GM18519 (cell line): ENCODE results near the gene SOX1.

Experiments
- ATAC-seq: cut with Tn5 transposase; IDR thresholded peaks from one replicate; pipeline ENCODE4 v1.9.1; 2021; ENCODE audit warnings: mild to moderate bottlenecking, moderate library complexity; ENCODE audit not compliant: unreplicated experiment, low FRiP score

SOX1 gene

DNA sequence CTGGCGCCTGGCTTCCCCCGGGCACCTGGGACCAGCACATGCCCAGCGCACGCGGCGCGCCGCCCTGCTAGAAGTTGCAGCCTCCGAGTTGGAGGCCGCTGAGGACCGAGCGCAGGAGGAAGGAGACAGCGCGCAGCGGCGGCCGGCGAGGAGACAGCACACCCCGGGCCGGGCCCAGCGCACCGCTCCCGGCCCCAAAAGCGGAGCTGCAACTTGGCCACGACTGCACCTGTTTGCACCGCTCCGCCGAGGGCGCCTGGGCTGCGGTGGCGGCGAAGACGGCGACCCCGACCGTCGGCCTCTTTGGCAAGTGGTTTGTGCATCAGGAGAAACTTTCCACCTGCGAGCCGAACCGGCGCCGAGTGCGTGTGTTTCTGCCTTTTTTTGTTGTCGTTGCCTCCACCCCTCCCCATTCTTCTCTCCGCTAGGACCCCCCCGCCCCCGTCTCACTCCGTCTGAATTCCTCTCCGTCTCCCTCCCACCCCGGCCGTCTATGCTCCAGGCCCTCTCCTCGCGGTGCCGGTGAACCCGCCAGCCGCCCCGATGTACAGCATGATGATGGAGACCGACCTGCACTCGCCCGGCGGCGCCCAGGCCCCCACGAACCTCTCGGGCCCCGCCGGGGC, at the start of gene SOX1:
SOX1 (plus strand) TSS at position 34 of the 626 bp plus-strand sequence; CDS start at position 544, 510 bp downstream.
- ATAC-seq: no peak

DNA sequence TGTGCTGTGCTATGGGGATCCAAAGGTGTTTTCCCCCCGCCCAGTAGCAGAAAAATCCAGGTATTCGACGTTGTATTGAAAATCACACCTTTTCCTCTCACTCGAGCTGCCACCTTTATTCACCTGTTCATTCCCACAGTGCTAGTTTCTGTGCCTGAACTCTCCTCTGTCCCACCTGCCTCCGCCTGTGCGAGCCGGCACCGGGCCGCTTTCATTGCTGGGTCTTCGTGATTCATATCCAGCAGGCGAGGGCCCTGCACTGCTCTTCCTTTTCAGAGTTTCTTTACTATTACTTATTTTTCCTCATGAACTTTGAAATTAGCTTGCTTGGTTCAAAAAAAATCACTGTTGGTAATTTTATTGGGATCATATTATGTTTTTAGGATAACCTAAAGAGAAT, 42.4 kb upstream of the SOX1 start:
- no peak for ATAC-seq

DNA sequence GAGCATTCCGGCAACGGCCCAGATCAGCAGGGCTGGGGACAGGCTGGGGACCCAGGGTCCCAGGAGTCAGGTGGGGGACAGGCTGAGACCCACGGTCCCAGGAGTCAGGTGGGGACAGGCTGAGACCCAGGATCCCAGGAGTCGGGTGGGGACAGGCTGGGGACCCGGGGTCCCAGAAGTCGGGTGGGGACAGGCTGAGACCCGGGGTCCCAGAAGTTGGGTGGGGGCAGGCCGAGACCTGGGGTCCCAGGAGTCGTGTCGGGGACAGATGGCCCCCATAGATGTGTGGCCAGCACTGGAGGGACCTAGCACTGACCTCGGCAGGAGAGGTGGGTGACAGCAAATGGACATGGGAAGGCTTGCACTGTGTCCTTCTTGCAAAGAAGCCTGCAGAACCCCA, 39.7 kb upstream of the SOX1 start:
- no peak for ATAC-seq

DNA sequence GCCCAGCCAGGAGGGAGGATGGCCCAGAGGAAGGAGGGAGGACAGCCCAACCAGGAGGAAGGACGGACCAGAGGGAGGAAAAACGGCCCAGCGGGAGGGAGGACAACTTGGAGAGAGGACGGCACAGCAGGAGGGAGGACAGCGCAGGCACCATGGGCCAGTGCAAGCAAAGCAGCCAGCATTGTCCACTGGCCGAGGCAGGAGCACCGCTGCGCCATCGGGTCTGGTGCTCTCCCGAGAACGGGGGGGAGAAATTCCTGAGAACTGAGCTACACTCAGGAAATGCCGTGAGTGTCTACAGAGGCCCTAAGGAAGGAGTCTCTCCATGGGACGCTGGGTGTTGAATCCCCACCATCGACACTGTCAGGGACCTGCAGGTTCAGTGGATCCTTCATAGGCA, 38.5 kb upstream of the SOX1 start:
- no peak for ATAC-seq

DNA sequence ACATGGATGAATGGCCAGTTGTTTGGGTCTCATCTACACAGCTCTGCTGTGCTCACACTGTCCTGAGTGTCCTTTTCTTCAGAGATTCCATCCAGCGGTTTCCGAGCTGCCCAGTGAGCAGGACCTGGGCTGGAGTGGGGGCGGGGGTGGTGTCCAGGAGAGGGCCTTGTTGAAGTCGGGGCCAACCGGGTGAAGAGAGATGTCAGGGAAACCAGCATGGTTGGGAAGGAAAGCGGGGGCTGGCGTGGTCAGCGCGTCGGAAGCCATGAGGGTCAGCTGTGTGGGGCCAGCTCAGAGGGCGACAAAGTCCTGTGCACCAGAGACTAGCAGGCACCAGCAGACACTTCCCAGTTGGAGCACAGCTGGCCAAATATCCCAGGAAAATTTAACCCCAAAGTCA, 37.8 kb upstream of the SOX1 start:
- no peak for ATAC-seq

DNA sequence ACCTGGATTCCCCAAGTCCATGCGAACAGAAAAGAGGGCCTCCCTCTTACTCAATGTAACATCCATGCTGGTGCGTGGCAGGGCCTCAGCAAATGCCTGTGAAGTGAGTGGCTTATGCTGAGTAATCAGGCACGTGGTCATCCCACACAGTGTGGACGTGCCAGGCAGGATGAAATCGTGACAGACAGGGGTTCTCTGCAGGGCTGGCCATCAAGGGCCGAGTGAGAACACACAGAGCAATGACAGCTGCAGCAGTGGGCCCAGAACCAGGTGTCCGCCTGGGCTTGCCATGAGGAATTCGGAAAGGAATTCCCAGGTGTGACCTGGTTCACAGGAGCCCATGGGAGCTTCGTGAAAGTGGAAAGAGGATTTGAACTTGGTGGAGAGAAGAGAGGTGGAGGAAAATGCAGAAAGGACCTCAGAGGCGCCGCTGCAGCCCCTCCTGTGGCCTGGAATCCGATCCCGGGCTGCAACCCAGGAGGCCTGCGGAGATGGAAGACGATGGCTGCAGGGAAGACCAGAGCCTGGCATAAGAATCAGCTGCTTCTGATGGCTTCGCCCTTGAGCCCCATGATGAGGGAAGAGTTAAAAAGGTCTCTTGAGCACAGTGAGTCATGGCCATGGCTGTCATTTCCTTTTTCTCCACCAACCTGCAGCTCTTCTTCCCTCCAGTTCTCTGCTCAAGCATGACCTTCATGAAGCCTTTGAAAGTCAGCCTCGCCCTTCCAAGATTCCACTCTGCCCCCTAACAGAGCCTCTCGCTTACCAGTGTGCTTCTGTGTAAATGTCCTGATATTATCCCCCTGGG, 34.6 kb upstream of the SOX1 start:
- no peak for ATAC-seq

DNA sequence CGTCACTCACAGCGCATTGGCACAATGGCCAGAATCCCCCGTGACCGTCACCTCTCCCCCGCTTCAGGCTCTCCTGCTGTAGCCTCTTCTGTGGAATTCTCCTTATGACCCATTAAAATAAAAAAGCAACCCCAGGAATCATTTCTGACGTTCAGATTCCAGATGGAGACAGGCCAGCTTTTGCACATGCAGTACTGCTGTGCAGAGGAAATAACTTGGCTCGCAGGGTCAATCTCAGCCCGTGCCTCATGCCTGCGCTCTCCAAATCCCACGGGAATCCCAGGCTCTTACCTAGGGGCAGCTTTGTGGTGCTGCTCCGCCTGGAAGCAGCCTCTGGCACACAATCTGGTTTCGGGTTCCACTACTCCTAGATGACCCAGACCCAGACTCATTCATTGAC, 32.7 kb upstream of the SOX1 start:
- no peak for ATAC-seq

DNA sequence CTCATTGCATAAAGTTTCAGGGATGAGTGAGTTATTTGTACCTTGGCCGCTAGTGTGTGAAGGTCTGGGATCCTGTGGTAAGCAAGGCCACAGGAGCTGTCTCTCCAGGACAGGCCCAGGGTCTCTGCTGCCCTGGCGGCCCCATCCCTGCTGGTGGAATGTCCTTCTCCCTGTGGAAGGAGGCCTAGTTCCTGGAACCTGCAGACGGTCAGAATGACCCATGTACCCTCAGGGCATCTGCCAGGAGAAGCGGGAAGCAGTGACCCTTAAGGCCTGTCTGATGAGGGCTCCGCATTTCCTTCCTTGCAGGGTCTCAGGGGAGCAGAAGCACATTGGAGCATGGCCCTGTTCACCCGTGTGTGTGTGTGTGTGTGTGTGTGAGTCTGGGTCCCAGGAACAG, 32.1 kb upstream of the SOX1 start:
- no peak for ATAC-seq

DNA sequence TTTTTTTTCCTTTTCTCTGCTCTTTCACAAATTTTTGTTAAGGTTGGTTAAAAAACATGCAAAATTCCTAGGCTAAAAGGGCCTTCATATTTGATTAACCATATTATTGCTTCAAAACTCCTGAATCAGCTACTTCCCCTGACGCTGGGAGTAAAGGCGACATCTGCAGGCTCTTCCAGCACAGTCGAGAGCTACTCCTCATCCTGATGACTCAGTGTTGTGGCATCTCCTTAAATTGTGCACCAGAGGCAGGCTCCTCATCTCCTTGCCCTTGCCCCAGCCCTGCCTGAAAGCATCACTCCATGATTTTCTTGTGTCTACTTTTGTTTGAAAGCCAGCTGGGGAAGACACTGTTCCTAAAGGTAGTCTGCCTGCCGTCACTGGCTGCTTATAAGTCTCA, 24.5 kb upstream of the SOX1 start:
- no peak for ATAC-seq

DNA sequence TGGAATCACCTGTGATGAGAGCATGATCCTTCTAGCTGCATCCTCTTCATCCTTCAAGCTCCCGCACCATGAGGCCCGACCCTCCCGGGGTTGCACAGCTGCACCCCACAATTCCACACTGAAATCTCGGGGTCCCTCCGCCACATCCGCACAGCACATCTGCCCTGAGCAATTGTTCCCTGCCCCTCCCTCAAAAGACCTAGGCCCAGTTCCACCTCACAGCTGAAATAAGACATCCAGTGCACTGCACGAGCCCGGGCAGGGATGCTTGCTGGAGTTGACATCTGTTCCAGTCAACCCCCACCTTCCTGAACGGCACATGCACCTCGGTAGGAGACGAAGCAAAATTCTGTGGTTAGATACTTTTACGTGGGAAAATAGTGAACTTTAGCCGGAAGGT, 14.7 kb upstream of the SOX1 start:
- no peak for ATAC-seq

DNA sequence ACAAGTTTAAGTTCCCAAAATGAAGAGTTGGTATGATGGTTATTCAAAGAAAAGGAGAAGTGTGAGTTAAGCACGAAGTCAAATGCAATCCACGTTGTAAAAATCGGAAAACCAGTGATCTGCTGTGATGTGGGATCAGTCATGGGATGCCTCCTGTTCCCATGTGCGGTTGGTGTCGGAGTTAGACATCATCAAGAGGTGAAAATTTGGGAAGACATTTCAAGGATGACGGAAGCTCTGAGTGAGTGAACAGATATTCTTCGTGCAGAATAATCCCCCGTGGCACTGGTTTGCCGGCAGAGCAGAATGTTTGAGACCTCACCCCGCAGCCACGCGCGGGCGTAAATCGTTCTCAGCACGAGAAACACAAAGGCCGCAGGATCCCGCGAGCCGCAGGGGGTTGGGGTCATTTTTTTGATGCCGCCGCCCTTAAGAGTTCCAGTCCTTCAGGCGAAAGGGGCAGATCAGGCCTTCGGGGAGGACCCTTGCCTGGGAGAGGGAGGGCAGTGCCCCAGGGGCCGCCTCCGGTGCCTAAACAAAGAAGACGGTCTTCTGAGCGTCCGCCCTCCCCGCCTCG, 13.7 kb upstream of the SOX1 start:
- ATAC-seq: no peak

DNA sequence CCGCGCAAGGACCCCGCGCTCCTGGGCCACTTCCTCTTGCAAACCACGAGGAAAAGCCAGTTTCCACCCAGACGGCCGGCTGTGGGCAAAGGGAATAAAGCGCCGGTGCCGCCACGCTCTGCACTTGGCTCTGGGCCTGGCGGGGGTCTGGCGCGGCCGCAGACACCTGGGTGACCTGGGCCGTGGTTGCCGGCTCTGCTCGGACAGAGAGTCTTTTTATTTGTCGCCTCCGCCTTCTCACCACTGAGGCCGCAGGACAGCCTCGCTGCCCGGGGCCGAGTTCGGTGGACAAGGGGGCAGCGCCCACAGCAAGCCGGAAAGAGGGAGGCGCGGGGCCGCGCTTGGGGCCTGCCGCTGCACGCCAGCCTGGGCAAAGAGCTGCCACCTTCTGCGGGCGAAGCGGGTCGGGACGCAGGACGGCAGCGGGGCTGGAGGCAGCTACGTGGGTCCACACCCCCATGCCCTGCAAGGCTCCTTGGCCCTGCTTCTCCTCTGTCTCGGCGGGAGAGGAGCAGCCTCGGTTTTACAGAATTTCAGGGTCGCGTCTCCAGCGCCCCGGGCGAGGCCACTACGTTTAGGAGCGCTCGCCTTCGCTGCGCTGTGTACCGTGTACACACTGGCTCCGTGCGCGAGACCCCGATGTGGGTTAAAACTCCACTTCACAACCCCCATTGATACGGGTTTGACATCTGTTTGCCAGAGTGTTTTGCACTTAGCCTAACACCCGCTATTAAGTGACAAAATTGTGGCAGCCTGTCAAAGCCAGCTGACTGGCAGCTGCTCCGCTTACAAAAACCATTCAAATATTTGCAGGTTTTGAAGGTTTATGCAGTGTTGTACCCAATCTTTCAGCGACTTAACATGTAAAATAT, 13.0 kb upstream of the SOX1 start:
- no peak for ATAC-seq

DNA sequence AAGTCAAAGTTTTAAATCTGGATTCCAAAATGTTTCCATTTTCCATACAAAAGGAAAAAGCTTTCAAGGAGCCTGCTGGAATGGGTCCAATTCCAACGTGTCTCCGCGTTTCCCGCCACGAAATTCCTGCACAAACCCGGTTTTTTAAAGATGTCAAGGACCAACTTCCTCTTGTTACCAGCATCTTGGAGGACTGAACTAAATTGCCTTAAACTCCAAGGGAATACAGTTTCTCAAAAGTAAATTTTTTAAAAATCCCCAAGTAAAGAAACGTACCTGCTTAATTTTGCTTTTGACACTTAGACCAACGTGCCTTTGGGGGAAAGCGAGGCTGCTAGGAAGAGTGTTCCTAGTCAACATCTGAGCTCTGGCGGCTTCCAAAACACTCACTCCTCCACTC, 12.3 kb upstream of the SOX1 start:
- no peak for ATAC-seq

DNA sequence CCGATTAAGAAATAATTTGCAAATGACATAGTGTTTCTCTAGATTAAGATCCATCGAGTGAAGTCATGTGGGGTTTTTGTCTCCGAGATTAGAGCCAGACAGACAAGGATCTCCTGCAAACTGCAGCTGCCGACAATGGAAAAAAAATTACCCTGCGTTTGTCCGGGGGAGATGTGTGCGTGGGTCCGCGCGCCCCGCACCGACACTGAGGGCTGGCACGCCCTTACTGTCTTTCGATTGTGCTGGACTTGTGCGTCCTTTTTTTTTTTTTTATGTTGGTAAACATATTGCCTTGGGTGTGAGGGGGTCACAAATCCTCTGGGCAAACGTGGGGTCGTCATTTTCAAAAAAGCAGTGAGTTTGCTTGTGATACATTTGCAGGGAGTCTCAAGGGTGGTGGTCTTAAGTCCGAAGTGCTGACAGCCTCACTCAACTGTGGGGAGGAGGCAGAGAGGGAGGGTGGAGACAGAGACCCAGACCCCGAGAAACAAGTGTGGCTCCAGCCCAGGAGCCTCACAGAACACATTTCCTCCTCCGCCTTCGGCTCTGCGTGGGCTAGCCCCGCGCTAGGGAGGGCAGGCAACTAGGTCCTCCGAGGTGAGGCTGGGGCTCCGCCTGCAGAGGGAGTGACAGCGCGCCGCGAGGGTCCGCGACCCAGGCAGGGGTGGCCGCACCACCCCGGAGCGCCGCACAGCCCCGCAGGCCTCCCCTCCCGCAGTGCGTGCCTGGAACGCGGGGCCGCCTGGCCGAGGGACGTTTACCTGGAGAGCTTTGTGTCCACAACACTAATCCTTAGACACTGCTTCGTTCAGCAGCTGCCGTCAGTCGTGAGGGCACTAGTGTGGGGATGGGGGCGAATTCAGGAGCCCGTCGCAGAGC, 11.7 kb upstream of the SOX1 start:
- no peak for ATAC-seq

DNA sequence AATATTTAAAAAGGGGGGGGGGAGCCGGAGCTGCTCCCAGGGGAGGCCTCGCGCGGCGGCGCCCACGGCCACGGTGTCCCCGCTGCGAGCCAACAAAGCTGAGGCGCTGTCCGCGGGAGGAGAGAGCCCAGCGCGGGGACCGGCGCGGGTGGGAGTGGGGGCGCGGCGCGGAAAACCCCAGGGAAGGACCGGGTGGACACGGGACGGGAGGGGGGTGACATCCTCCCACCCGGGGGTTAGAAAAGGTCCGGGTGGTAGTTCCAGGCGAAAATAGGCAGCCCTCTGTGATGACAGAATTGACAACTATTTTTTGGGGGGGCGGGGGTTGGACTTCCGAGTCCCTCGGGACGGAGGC, 11.1 kb upstream of the SOX1 start:
- ATAC-seq: no peak

DNA sequence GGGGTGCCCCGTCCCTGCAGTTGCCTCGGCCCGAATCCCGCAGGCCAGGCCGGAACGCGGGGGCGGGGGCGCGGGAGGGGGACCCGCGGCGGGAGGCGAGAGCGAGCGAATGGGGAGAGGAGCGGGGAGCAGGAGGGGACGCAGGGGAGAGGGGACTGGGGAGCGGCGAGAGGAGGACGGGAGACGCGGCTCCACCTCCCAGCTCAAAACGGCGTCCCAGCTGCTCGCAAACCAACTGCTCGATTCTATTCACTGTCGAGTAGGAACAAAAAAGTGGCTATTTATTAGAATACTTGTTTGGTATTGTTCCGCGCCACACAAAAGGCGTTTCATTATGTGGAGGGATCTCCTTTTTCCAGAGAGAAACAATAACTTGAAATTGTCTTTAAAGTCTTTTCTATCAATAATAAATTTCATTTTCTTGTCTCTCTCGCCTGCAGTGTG, 10.6 kb upstream of the SOX1 start:
- no peak for ATAC-seq

DNA sequence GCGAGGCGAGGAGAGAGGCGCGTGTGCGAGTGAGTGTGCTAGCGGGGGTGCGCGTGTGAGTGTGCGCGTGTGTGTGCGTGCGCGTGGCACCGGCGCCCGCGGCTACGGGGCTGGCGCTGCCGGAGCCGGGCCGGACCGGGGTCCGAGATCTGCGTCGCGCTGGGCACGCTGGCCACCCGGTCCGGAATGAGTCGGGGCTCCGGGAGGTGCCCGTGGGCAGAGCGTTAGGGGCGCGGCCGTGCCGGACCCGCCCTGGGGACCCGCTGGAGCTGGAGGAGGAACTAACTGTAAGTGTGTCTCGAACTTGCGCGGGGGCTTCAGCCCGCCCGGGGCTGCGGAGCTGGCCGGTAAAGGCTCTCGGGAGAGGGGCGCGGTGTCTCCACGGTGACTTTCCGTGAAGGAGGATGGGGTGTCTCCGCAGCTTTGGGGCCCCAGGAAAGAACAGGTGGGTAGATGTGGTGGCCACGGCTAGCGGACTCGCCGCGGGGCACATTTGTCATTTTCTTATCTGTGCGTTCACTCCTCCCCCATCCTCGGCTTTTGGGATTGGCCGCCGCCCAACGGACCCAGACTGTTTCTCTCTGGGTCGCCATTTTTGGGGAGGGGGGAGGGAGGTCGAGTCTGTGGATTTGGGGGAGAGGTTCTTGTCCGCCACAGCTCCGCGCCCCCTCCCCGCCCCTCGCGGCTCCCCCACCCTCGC, 10.1 kb upstream of the SOX1 start:
- no peak for ATAC-seq

DNA sequence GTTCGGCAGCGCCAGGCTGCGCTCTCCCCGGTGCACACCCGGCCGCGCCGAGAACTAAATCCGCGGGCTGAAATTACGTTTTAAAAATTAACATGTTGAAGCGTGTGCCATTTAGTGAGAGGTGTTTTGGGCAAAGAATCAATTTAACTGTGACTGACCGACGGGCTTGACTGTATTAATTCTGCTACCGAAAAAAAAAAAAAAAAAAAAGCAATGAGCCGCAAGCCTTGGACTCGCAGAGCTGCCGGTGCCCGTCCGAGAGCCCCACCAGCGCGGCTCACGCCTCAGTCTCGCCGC, 9.6 kb upstream of the SOX1 start:
- ATAC-seq: no peak

DNA sequence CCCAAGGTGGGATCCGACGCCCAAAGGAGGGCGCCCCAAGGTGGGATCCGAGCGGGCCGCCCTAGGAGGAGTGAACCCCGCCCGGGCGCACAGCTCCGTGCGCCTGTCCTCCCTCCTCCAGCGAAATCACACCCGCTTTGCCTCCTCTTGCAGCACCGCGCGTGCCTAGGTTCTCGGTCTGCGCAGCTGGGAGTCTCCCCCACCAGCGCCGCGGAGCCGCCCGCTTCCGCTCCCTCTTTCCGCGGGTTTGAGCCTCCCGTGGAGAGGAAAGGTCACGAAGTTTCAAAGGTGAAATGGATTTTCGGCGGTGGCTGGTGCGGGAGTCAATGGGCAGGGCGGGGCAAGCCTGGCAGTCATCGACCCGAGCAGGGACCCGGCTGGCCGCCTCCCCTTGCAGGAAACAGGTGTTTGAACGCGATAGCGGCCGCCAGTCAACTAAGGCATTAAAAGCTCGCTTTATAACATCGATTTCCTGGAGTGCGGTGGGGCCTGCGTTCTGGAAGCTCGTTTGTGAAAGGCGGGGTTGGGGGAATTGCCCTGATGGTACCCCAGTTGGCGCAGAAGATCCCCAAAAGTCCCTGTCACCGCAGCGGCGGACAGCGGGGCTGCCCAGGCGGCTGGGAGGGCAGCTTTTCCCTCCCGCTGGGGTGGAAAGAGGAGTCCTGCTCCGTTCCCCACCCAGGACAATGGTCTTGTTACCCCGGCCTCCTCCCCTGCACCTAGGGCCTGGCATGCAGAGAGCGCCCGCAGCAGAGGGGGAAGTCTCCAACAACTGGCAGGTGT, 9.0 kb upstream of the SOX1 start:
- no peak for ATAC-seq
